Left renal pelvis (tissue), 4 donors: ENCODE measurements around the gene SKAP2. TPM values are rescaled to one million over a fixed set of nuclear protein-coding genes. Genes with fewer than 3 reads are reported as not detected.
A peak's percentile ranks its signal among the peaks of the same experiment; 100 is the strongest.

Experiments
- DNase-seq, 4 donors: peaks; one replicate each; pipeline ENCODE4 v3.0.0-alpha.2; 2013; ENCODE audit warnings: low read depth in 4 of 4, low spot score in 3 of 4
- polyA plus RNA-seq, 4 donors: library from polyadenylated mRNA; unstranded; fragments of 120-200 nt; gene quantifications; one replicate each; pipeline ENCODE4 v1.2.1, GENCODE V29; 2013; ENCODE audit not compliant: insufficient read length in 4 of 4

SKAP2 gene
- polyA plus RNA-seq, 4 donors, result 20.1 to 37.2 (median 25.6) TPM

GRCh38 chr7:26698194-26698593 is 166.2 kb downstream of the SKAP2 start:
- no peak for DNase-seq

GRCh38 chr7:26696978-26697377 is 167.4 kb downstream of the SKAP2 start:
- no peak for DNase-seq

- DNase-seq, result no peak
These were observed 168.2 kb downstream of the SKAP2 start for GRCh38 chr7:26696161-26696560.

- DNase-seq, result no peak
These were observed 169.7 kb downstream of the SKAP2 start for GRCh38 chr7:26694713-26695112.

- no peak for DNase-seq
These were observed 170.2 kb downstream of the SKAP2 start for GRCh38 chr7:26694141-26694540.

- no peak for DNase-seq
These were observed 172.5 kb downstream of the SKAP2 start for GRCh38 chr7:26691886-26692285.

GRCh38 chr7:26691406-26691805 is 173.0 kb downstream of the SKAP2 start:
- no peak for DNase-seq

- no peak for DNase-seq
These were observed 174.1 kb downstream of the SKAP2 start for GRCh38 chr7:26690135-26690805.

GRCh38 chr7:26688936-26689506 is 175.4 kb downstream of the SKAP2 start:
- DNase-seq, result no peak

- DNase-seq, result no peak
These were observed 176.0 kb downstream of the SKAP2 start for GRCh38 chr7:26688388-26688787.

GRCh38 chr7:26687032-26687431 is 177.4 kb downstream of the SKAP2 start:
- no peak for DNase-seq

GRCh38 chr7:26686448-26686981 is 177.9 kb downstream of the SKAP2 start:
- peak in 3 of 4 donors; percentile 52 to 71 (median 62) for DNase-seq

GRCh38 chr7:26685606-26686005 is 178.8 kb downstream of the SKAP2 start:
- no peak for DNase-seq

- no peak for DNase-seq
These were observed 179.9 kb downstream of the SKAP2 start for GRCh38 chr7:26684447-26684846.

- no peak for DNase-seq
These were observed 181.1 kb downstream of the SKAP2 start for GRCh38 chr7:26683277-26683676.

GRCh38 chr7:26681819-26682418 is 182.5 kb downstream of the SKAP2 start:
- no peak for DNase-seq

GRCh38 chr7:26680587-26680986 is 183.8 kb downstream of the SKAP2 start:
- DNase-seq, result no peak

GRCh38 chr7:26675143-26675887 is 189.1 kb downstream of the SKAP2 start:
- no peak for DNase-seq

- no peak for DNase-seq
These were observed 190.5 kb downstream of the SKAP2 start for GRCh38 chr7:26673858-26674257.

- DNase-seq, result no peak
These were observed 191.1 kb downstream of the SKAP2 start for GRCh38 chr7:26673271-26673670.

- no peak for DNase-seq
These were observed 193.5 kb downstream of the SKAP2 start for GRCh38 chr7:26670841-26671240.
